ENCODE results near the gene TEAD1. TPM values are rescaled to one million over a fixed set of nuclear protein-coding genes. Genes with fewer than 3 reads are reported as not detected.

Gene TEAD1
- total and polyA plus RNA-seq, 9 of the 15 experiments (the other 6 are each of a cell fraction or from before 2014, with no cell fraction given) = 1.7 to 17.7 (median 10.8) TPM

DNA sequence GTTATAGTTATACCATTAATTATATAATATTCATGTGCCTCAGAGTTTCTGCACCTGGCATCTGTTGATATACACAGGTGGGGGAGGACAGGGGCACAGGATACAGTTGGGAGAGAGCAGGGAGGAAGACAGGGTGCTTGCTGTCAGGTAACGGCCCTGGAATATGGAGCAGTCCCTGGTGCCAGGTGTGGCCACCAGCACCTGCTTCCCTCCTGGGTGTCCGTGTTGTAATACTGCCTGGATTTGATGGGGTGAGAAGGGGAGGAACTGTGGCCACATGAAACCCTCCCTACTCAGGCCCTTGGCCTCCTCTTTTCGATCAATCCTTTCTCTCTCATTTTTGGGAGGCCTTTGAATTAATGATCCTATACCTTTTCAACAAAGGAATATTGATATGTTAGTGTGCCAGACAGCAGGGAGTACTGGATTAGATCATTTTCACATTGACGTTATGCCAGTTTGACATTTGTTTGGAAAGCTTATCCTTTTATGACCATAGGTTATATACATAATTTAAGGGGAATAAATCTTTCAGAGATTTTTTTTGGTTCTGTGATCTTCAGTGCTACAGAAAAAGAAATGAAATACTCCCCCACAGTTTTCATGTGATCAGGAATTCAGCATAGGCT lies 88.6 kb downstream of the TEAD1 start:
- 76% methylated on average over 4 of the region's 4 CpGs for WGBS (ENCODE audit: insufficient coverage, low coverage, missing lambda C conversion rate)

More for the DNA sequence above, 88.6 kb downstream of the TEAD1 start:
- Histone ChIP-seq H3K4me1 (replicated peaks in 1 of 2; ENCODE audit: control insufficient read depth in 2 of 2, insufficient read depth in 2 of 2, low read length in 2 of 2) (peaks cover 0 to 14% of the 10 kb centered on the region in 2 experiments; a peak in 4 of 5 replicates), H3K9me1 (ENCODE audit: control insufficient read depth, insufficient read depth, low read length) (no peaks in the 10 kb centered on the region), H3K9me3 (replicated peaks; ENCODE audit: control insufficient read depth, insufficient read depth, low read depth, low read length) (no peaks in the 10 kb centered on the region), H3K4me3 (no peak overlapping the region), H3K4me2 (ENCODE audit: insufficient read depth, low read length) (no peak overlapping the region), H3K27me3 (ENCODE audit: control insufficient read depth in 2 of 2, insufficient read depth in 2 of 2, low read length in 2 of 2) (no peaks in the 10 kb centered on the region), H3K36me3 (ENCODE audit: control insufficient read depth, insufficient read depth, low read length) (peaks cover 6% of the 10 kb centered on the region; the same call in 2 of the 3 replicates), H3K9ac (ENCODE audit: insufficient read depth in 1 of 2, low read depth in 2 of 2, low read length in 2 of 2) (no peak overlapping the region), H2AFZ (ENCODE audit: low read depth, low read length) (no peak overlapping the region), H3K27ac (ENCODE audit: extremely low read depth, low read depth, low read length) (no peak overlapping the region), H4K20me1 (replicated peaks; ENCODE audit: control insufficient read depth, insufficient read depth, low read length) (no peaks in the 10 kb centered on the region), H3K79me2 (ENCODE audit: control insufficient read depth, insufficient read depth, low read length) (no peaks in the 10 kb centered on the region)
- TF ChIP-seq CTBP1 (IDR thresholded peaks at IDR 0.05; ENCODE audit: borderline replicate concordance) (no peak), NR2C2 (CRISPR knock-in tag; IDR thresholded peaks at IDR 0.05) (no peak), NR2C2 (tag; IDR thresholded peaks at IDR 0.05) (no peak), ZNF143 (CRISPR knock-in tag; IDR thresholded peaks at IDR 0.05) (no peak), CC2D1A (IDR thresholded peaks at IDR 0.05) (no peak), RAD51 (IDR thresholded peaks at IDR 0.05; ENCODE audit: borderline replicate concordance, low read depth) (no peak), GATA2 (CRISPR knock-in tag; IDR thresholded peaks at IDR 0.05) (no peak), MEIS2 (IDR thresholded peaks at IDR 0.05; ENCODE audit: partially characterized antibody) (no peak), BRD9 (IDR thresholded peaks at IDR 0.05; ENCODE audit: low read depth, partially characterized antibody) (no peak), ZNF785 (CRISPR knock-in tag; IDR thresholded peaks at IDR 0.05) (no peak), ATF4 (CRISPR knock-in tag; IDR thresholded peaks at IDR 0.05) (no peak), TBP (optimal IDR thresholded peaks at IDR 0.05; ENCODE audit: low read depth, low read length) (no peak), ERF (CRISPR knock-in tag; IDR thresholded peaks at IDR 0.05) (no peak), ZC3H11A (IDR thresholded peaks at IDR 0.05; ENCODE audit: low read depth, low read length) (no peak)
- intact Hi-C loops (cut with micrococcal nuclease) = loop anchor here (5.0 kb wide), 1 partner anchor 76 kb away; no protein-coding TSS in a partner anchor
- DNase-seq (ENCODE audit: extremely low read depth in 1 of 4, low spot score in 3 of 4) (no peak), FAIRE-seq (no peak), ATAC-seq (no peak)
- BruUV-seq (replicated peaks) = no TSS peak
- POLR2A ChIA-PET = interaction anchor here (0.8 to 1.5 kb wide), 2 partner anchors 20 to 90 kb away, joined by 3 read pairs; no protein-coding TSS in a partner anchor
- CTCF ChIA-PET (ENCODE audit: low intra/inter-chr PET ratio) = no interaction called here
- in situ Hi-C loops (cut with MboI) = no loop called here
